GM10266 (cell line): ENCODE data around the gene CABCOCO1.

ENCODE experiments used
- DNase-seq: peaks from one replicate; pipeline ENCODE4 v3.0.0; 2012; ENCODE audit errors: extremely low spot score
- CTCF ChIP-seq: IDR thresholded peaks from 2 replicates; pipeline ENCODE4 v1.5.1; 2012; ENCODE audit warnings: mild to moderate bottlenecking, low read depth; ENCODE audit not compliant: control insufficient read depth, insufficient read depth; ENCODE audit errors: missing control alignments

The CABCOCO1 gene

DNA sequence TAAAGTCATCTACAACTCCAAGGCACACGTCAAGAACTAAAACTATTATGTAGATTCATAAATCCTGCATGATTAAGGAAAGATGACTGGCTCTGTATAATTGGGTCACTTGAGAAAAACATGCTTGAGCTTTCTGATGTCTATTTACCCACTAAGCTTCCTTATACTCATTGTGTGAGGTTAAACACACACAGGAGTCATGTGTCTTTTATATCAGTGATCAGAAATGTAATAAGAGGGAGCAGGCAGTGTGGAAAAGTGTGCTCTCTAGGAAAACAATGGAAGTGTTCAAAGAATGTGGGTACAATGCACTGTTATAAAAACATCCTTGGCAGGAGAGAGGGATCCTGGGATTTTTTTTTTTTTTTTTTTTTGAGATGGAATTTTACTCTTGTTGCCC, 130.2 kb downstream of the CABCOCO1 start:
- no peak for TF ChIP-seq CTCF
- DNase-seq = no peak

- no peak for TF ChIP-seq CTCF
- DNase-seq = no peak
These were observed 131.3 kb downstream of the CABCOCO1 start for GRCh38 chr10:61793760-61794703.

DNA sequence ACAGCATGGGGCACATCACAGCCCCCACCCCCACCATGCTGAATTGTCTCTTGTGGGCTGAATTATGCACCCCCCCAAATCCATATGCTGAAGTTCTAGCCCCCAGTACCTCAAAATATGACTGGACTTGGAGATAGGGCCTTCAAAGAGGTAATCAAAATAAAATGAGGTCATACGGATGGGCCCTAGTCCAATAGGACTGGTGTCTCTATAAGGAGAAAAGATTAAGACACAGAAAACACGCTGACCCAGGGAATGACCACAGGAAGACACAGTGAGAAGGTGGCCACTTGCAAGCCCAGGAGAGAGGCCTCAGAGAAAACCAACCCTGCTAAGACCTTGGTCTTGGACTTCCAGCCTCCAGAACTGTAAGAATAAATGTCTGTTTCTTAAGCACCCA, 132.4 kb downstream of the CABCOCO1 start:
- no peak for DNase-seq
- TF ChIP-seq CTCF = no peak

DNA sequence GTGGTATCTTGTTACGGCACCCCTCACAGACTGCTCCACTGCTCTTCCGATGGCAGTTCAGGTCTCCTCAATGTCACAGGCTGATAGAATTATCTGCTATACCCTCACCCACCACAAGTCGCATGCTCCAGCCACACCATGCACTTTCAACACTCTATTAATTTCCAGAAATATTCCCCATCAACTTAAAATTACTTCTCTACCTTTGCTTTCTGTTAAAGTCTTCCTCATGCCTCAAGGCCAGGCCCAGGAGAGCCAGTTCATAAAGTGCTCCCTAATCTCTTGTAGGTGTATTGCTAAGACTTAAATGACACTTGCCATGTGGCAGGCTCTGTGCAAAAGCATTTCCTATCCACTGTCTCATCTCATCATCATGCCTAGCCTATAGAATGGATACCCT, 132.8 kb downstream of the CABCOCO1 start:
- no peak for TF ChIP-seq CTCF
- no peak for DNase-seq

DNA sequence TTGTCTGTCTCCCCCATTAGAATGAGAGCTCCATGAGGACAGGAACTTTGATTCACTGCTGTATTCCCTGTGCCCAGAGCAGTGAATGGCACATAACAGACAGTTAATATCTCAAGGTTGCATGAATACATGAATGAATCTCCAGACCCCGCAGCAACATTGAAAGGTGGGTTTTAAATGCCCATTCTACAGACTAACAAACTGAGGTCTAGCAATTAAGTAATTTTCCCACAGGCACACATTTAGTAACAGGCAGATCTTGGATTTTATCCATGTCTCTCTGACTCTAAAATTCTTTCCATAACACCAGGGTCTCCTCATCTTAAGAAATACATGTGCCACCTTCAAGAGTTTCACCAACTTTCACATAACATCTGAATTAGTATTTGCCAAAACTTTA, 134.1 kb downstream of the CABCOCO1 start:
- no peak for TF ChIP-seq CTCF
- no peak for DNase-seq

DNA sequence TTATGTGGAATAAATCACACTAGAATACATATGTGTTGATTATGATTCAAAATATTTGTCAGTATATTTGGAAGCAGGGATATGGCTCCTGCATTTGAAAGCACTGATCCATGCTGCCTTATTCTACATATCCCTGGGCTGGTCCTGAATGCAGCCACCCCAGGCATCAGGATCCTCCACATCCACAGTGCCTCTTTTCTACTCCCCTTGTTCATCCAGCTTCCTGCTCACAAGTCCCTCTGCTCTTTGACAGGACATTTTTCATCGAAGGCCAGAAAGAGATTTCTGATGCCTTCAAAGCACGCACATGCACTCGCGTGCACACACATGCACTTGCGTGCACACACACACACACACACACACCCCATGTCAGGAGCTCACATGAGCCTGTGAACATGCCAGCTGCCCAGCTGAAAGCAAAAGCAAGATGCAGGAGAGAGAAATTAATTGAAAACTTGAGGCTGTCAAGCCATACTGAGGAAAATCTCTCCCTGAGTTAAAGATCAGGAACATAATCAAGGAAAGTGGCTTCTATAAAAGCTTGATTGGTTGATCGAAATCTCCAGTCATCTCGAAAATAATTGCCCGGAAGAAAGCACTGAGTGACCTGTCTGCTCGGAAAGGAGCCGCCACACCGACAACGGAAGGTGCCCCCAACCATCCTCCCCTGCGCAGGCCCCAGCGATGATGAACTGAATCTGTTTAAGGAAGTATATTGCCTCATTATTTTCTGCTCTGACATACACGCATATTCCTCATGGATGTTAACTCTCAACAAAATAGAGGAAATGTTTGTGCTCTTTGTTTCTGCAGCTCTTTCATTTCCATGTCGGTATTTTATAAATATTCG, 134.8 kb downstream of the CABCOCO1 start:
- DNase-seq = no peak
- TF ChIP-seq CTCF = no peak
